CD4-positive, alpha-beta T cell treated with Interleukin-15 for 4 hours (primary cell): Measurements from ENCODE around the gene ACTR3.
"Not testable (repeated sequence)": the region's sequence is repeated elsewhere in the genome, so short reads cannot be mapped to it uniquely, and the experiment has no call there.

Source experiments
- DNase-seq: peaks from one replicate; pipeline ENCODE4 v3.0.0-alpha.2; 2020; ENCODE audit warnings: low spot score

The ACTR3 gene

DNA sequence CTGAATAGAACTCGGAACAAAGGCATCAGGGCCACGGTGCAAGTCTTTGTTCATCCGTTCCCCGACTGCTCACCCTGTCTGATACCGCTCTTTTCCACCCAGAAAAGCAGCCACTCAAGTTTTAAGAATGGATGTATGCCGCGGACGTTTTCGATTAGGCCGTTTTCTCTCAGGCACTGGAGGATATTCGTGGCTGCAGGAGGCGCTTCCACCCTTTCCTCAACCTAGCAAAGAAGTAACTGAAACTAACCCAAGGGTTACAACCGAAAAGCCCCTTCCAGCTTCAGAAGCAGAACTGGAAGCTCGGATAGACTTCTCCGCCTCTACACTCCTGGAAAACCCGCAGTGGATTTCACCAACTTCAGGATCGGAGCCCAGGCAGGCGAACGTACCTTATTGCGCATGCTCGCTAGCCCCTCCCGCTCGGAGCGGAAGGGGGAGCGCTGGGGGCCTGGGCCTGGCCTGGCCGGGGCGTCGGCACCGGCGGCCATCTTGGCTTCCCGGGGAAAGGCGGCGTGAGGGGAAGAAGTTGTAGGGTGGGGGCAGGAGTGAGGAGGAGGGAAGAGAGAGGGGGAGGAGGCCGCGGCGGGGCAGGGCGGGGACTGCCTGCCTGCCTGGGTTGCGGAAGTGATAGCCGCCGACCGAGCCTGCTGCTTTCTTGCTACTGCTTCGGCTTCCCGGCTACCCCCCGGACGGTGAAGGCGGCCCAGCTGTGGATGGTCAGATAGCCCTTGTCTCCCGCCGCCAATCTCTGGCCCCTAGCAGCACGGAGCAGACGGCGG lies at the start of gene ACTR3:
Gene ACTR3 (plus strand): TSS at position 619 of the 782 bp plus-strand sequence. CDS start 191 bp downstream, outside the sequence.
- DNase-seq = peak; percentile 99

GRCh38 chr2:113840518-113840917 lies 49.4 kb upstream of the ACTR3 start:
- DNase-seq = no peak

GRCh38 chr2:113842919-113843736 lies 46.8 kb upstream of the ACTR3 start:
- DNase-seq = no peak

GRCh38 chr2:113843737-113844050 lies 46.2 kb upstream of the ACTR3 start:
- DNase-seq = not testable (repeated sequence)

- DNase-seq = no peak
Observed at GRCh38 chr2:113845261-113845660, 44.6 kb upstream of the ACTR3 start.

DNA sequence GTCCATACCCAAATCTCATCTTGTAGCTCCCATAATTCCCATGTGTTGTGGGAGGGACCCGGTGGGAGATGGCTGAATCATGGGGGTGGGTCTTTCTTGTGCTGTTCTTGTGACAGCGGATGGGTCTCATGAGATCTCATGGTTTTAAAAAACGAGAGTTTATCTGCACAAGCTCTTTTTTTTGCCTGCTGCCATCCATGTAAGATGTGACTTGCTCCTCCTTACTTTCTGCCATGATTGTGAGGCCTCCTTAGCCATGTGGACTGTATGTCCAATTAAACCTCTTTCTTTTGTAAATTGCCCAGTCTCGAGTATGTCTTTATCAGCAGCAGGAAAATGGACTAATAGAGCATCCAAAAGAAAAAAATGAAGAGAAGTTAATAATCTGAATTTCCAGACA lies 44.1 kb upstream of the ACTR3 start:
- not testable (repeated sequence) for DNase-seq

GRCh38 chr2:113846429-113846828 lies 43.5 kb upstream of the ACTR3 start:
- no peak for DNase-seq

- no peak for DNase-seq
Observed at GRCh38 chr2:113847144-113847543, 42.7 kb upstream of the ACTR3 start.

GRCh38 chr2:113848758-113849415 lies 41.0 kb upstream of the ACTR3 start:
- no peak for DNase-seq

DNA sequence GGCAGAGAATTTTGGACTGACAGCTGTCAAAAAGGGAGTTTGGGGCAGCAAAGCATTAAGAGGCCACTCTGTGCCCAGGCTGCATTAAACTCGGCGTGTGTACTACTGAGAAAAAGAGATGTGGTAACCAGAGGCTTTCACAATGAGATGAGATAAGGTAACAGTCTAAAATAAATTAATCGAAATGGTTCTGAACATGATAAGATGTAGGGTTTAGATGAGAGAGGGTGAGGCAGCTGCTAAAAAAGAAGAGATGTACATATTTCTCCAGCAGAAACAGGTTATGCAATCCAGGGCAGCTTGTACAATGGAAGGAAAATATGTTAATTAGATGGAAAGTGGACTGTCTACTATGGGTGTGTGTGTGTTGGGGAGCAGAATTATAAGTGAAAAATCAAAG lies 39.2 kb upstream of the ACTR3 start:
- DNase-seq = no peak

- DNase-seq = no peak
Observed at GRCh38 chr2:113851640-113852039, 38.2 kb upstream of the ACTR3 start.

DNA sequence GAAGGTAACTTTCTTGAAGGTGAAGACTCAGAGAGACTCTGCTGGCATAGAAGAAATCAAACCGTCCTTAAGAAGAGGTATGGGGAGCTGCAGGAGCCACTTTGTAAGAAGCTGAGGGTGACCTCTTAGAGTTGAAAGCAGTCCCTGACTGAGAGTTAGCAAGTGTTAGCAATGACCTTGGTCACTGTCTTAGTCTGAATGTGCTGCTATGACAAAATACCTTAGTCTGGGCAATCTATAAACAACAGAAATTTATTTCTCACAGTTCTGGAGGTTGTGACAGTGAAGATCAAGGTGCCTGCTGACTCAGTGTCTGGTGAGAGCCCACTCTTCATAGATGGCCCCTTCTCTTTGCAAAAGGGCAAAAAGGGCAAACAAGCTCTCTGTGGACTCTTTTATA lies 35.7 kb upstream of the ACTR3 start:
- no peak for DNase-seq

- no peak for DNase-seq
Observed at GRCh38 chr2:113854970-113855740, 34.7 kb upstream of the ACTR3 start.

DNA sequence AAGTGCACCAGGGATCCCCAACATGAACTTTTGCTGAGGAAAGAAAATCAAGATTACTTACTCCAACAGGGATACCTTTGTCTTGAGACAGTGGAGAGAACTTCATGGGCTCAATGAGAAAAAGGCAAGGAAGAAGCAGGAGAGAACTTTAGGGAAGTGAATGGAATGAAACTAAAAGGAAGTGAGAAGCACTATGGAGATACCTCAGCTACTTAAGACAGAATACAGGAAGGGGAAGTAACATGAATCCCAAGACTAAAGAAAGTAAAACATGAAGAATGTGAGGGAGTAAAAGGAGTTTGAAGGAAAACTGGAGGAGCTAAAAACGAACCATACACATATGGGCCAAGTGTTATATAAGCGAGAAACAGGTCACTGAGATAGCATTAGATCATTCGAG lies 32.4 kb upstream of the ACTR3 start:
- no peak for DNase-seq

DNA sequence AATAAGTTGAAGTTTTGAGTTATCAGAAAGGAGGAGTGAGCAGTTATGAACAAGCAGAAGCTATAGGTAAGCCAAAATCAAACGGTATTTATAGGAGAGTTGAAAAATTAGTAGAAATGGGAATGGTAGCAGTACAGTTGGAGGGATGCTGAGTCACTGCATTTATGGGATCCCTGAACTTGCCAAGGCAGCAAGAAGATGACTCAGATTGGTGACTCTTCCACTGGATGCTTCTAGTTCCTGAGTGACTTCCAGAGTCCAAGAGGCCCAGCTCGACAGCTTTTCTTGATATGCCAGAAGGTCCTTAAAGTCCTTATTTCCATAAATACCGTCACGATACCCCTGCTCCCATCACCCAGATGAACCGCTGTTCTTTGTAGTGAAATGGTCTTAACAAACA lies 31.1 kb upstream of the ACTR3 start:
- no peak for DNase-seq

- no peak for DNase-seq
Observed at GRCh38 chr2:113861740-113862139, 28.1 kb upstream of the ACTR3 start.

DNA sequence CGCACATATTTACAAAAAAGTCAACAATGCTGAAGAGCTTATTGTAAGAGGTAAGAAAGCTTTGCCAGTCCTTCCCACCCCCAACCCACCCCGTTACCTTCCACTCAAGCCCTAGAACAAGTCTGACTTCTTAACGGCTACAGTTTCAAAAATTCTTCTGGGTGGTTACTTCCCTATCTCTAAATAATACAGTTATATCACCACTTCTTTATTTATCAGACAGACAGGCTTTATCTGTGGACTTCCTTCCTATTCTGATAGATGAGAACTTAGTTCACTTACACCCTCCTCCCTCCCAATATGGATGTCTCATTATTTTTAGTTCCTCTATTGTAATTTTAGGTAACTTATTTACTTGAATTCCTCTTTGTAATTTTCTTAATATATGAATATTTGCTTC lies 26.7 kb upstream of the ACTR3 start:
- DNase-seq = no peak

DNA sequence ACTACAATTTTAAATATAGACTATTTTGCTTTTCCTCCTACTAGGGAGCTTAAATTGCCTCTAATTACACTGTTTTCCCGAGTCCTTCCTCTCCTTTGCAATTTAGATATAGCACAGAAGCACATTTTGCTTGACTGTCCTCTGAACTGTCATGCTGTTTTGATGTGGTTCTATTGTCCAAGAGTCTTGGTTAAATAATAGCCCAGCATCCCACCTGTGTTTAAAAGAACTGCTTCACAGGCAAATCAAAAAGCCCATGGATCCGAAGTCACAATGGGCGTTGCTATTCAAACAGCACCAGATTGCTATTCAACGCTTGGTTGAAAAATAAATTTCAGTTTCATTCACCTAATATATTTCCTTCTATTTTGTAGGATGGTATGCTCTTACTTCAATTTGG lies 22.3 kb upstream of the ACTR3 start:
- DNase-seq = no peak

- DNase-seq = no peak
Observed at GRCh38 chr2:113869253-113869652, 20.6 kb upstream of the ACTR3 start.

GRCh38 chr2:113872201-113872600 lies 17.7 kb upstream of the ACTR3 start:
- DNase-seq = no peak

DNA sequence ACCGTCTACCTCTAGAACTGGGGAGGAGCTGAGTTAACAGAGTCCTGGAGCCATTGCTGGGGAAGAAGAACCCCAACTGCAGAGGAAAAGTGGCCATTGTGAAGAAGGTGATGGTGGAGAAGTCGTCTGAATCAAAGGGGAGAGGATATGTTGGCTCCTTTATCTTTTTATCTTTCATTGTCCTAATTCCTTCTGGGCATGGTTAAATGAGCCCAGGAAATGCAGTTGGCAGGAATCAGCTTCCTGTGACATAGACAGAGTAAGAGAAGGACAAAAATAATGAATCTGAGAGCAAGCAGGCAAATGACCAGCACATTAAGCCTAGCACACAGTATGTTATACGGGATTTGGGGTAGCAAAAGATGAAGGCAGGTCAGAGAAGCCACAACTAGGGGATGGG lies 16.0 kb upstream of the ACTR3 start:
- no peak for DNase-seq

- DNase-seq = no peak
Observed at GRCh38 chr2:113875135-113875534, 14.8 kb upstream of the ACTR3 start.
